GM18951 (cell line): ENCODE data around the gene PPP1R9A.

Experiments used
- POLR2A ChIP-seq: IDR thresholded peaks from 4 replicates; pipeline ENCODE4 v1.6.1; 2011; ENCODE audit warnings: mild to moderate bottlenecking; ENCODE audit not compliant: insufficient read length, insufficient read depth; ENCODE audit errors: extremely low read depth
- in situ Hi-C: fragments of 300-500 bp; cut with MboI; formaldehyde crosslinking; loops from one replicate; pipeline ENCODE4 v1.12.0; 2022; ENCODE audit warnings: low sequenced_read_pairs, mixed read lengths, inconsistent platforms; ENCODE audit not compliant: unreplicated experiment

Gene PPP1R9A

GRCh38 chr7:94898340-94898739 lies 9.1 kb upstream of the PPP1R9A start:
- no peak for TF ChIP-seq POLR2A
- in situ Hi-C loops = no loop called here

DNA sequence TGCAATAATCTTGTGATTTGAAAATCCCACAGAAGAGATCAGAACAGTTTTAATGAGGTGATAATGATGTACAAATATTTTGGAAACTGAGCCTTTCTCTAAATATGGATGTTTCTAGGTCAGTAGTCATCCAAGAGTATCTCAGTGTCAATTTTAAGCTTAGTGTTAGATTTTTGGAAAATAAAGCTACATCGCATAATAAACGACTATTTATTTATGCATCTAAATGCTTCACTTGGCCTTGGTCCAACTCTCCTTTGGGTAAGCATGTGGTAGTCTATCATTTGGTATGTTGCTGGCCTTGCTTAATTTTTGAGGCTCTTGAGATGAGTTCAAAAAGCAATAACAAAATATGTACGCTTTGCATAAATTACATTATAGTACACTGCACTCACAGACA lies 5.4 kb upstream of the PPP1R9A start:
- in situ Hi-C loops = no loop called here
- no peak for TF ChIP-seq POLR2A

DNA sequence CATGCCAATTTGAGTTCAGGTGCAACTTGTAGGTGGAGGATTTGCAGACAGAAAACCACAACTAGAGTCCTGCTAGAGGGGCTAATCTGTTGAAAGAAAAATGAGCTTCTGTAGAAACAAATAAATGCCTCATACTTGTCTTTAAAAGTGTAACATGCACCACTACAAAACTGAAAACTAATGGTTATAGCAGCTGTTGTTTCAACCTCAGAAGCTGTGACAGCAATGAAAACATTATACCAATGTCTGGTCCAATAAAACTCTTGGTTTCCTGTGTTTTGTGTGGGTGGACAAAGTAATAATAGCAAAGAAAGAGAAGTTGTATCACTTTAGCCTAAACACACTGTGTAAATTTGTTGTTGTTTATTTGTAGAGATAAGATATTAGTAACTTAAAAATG lies 3.4 kb upstream of the PPP1R9A start:
- TF ChIP-seq POLR2A = no peak
- in situ Hi-C loops = no loop called here

- in situ Hi-C loops = no loop called here
- no peak for TF ChIP-seq POLR2A
Measured at GRCh38 chr7:94904982-94905381, 2.4 kb upstream of the PPP1R9A start.

DNA sequence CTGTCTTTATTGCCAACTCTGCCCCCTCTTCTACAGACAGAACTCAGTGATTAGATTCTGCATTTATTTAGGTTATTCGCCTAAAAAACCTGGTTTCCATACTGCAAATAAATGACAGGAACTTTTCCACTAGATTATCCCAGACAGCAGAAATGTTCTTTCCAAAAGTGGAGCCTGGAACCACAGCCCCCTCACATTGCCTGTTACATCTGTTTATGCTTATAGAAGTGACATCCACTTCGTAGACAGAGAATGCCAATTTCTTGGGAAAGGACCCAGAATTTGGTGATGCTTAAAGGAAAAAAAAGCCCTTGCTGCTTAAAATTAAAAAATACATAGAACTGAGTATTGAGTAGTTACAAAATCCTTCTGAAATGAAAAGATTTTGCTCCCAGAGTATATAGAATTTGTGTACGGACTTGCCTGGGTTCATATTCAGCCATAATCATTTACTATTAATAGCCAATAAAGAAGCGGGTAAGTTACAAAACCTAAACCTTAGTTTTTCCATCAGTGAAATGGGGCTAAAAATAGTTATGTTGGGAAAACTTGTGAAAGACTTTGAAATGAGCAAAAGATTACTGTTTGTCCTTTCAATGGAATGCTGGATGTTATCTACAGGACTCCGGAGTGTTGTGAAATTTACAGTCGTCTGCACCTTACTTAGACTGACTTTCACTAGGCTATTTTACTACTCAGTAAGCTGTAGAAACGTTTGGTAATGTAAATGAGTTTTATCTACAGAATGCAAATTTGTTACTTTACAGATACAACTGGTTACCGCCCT lies 1.1 kb upstream of the PPP1R9A start:
- no peak for TF ChIP-seq POLR2A
- in situ Hi-C loops = no loop called here

DNA sequence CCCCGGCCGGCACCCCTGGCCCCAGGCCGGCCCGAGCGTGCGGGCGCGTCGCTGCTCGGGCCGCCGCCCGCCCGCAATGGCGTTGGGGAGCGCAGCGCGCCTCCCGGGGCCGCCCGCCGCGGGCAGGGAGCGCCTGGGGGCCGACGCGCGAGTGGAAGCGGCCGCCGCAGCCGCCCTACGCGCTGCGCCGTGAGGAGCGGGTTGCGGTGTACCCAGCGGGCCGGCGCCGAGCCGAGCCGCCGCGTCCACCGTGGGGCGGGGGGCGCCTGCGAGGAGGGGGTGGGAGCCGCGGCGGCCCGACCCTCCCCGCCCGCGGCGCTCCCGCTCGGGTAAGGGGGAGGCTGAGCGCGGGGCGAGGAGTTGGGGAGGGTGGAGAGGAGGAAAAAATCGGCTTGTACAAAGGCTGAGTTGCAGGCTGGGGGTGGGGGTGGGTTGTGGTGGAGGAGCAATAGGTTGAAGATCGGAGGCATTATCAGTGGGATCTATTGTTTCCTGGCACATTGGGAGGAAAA lies 473 bp downstream of the PPP1R9A start:
- in situ Hi-C loops = no loop called here
- TF ChIP-seq POLR2A = no peak

DNA sequence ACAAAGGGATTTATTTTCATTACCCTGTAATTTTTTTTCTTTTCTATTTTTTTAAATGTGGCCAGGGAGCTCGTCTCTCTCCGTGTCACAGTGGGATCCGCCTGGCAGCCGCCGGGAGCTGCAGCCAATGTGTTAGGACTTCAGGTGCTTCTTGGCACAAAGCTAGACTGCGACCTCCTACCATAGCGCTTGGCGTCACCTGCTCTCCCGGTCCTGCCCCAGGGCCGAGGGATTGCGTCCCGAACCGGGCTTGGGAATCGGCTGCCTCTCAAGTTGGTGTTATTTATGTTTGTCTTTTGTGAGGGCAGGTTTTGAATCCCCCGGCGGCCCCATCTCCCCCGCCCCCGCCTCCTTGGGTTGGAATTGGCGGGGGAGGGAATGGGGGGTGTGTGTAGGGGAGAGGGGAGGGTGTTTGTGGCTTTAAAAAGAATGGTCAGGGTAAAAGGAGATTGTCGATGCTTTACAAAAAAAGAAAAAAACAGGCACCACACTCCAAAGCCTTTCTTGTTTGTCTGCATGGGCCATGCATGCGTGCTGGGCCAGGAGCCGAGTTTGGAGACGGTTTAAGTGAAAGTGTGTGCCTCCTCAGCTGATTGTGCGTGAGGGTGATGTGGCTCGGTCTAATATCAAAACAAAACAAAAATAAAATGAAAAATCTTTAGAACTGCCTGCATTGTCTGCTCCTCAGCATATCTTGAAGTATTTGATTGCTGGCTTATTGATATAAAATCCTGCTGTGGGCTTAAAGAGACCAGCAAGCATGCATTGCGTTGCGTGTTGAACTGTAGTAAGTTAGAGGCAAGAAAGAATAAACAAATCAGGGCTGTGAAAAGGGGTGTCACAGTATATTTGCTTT lies 1.2 kb downstream of the PPP1R9A start:
- in situ Hi-C loops = no loop called here
- no peak for TF ChIP-seq POLR2A

DNA sequence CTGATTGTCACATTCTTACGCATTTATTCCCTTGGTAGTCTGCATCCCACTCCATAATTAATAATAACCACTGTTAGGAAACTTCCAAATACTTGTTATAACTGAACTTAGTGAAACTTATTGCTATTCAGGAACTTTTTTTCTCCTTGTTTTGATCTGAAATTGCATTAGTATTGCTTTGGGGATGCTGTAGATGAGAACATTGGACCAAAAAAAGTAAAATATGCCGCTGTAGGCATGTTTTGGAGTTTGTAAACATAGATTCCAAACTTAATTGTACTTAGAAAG lies 1.7 kb downstream of the PPP1R9A start:
- in situ Hi-C loops = no loop called here
- no peak for TF ChIP-seq POLR2A

GRCh38 chr7:94912085-94912484 lies 4.7 kb downstream of the PPP1R9A start:
- in situ Hi-C loops = no loop called here
- TF ChIP-seq POLR2A = no peak

DNA sequence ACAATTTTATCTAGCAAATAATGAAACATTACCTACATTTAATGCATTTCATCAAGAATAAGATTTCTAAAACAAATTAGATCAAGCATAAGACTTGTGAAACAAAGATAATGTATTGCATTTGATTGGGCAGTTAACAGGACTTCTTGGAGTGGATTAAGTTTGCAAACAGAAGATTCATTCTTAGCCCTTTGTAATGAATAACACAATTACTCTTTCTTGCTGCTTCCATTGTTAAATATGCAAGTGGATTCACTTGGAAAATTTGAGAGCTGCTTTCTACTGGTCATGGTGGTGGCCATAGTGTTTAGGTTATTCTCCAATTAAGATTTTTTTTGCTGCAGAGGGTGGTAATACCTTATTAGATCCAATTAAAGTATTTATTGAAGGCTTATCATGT lies 6.0 kb downstream of the PPP1R9A start:
- no peak for TF ChIP-seq POLR2A

DNA sequence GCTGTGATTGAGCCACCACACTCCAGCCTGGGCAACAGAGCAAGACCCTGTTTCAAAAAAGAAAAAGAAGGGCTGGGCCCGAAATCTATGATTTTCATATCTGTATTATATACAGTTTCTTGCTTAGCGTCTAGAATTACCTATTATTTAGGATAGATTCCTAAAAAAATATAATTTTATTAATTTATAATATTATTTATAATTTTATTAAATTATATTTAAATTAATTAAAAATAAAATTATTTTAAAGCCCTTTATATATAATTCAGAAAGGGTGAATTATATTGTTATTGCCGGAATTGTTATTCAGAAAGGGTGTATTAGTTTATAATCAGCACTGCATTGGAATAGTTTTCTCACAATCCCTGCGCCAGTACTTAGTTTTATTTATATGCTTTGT lies 14.5 kb downstream of the PPP1R9A start:
- in situ Hi-C loops = no loop called here
- no peak for TF ChIP-seq POLR2A

More for the DNA sequence above, 6.0 kb downstream of the PPP1R9A start:
- in situ Hi-C loops = no loop called here

GRCh38 chr7:94922457-94922856 lies 15.1 kb downstream of the PPP1R9A start:
- TF ChIP-seq POLR2A = no peak
- in situ Hi-C loops = no loop called here

DNA sequence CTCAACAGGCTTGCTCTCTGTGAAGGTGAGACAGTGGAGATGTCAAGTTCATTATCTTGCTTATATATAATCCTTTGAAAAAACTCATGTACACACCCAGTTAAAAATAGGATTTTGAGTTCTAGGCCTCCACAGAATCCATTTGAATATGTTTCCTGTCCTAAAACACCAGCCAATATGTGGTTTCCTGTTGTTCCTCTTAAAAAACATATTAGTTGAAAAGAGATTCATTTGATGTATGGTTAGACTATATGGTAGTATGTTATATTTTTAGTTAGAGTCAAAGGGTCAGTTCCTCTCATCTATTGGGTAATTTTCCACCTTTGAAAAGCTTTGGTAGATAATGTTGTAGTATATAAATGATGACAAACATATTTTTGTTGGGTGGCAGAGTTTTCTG lies 16.0 kb downstream of the PPP1R9A start:
- no peak for TF ChIP-seq POLR2A
- in situ Hi-C loops = no loop called here
